ENCODE data around the gene CYP1A2. TPM values are rescaled to one million over a fixed set of nuclear protein-coding genes. Genes with fewer than 3 reads are reported as not detected.

Gene CYP1A2
- total and polyA plus RNA-seq, 11 donors = not detected

DNA sequence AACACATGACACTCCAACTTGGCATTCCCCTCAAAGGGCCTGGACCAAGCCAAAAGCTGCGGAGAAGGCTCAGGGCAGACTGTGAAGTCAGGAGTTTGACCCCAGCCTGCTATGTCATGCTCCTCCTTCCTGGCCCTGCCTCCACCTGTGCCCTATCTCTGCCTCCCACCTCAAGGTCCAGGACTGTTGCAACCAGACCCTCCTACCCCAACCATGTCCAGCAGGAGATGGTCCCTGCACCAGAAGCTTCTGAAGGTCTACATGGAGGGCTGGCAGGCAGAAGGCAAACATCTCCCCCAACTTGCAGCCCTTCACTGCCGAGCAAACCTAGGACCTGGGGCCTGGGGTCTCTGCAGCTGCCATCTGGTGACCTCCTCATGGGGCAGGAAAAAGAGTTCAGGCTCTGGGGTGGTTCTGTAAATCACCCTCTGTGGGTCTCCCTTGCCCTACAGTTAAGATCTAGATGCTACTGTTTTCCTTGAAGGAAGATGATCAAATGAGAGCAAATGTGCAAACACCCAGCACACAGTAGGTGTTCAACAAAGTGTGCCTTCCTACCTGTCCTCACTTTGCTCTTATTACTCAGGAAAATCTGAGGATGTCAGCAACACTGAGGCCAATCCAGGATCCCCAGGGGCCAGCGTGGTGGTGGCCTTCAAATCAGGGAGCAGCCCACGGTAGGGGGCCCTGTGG, 21.7 kb downstream of the CYP1A2 start:
- Histone ChIP-seq H3K4me1 (peaks cover 0 to 30% (median 3%) of the 10 kb centered on the region in 12 donors), H3K36me3 (no peaks in the 10 kb centered on the region), H3K27ac (peak overlapping the region in 1 of 12 donors; percentile 6), H3K27me3 (peaks cover 0 to 6% (median 0%) of the 10 kb centered on the region in 9 donors), H3K9me3 (no peaks in the 10 kb centered on the region), H3K4me3 (no peak overlapping the region)
- DNase-seq (no peak), ATAC-seq (no peak)
- TF ChIP-seq, protein P1, sequence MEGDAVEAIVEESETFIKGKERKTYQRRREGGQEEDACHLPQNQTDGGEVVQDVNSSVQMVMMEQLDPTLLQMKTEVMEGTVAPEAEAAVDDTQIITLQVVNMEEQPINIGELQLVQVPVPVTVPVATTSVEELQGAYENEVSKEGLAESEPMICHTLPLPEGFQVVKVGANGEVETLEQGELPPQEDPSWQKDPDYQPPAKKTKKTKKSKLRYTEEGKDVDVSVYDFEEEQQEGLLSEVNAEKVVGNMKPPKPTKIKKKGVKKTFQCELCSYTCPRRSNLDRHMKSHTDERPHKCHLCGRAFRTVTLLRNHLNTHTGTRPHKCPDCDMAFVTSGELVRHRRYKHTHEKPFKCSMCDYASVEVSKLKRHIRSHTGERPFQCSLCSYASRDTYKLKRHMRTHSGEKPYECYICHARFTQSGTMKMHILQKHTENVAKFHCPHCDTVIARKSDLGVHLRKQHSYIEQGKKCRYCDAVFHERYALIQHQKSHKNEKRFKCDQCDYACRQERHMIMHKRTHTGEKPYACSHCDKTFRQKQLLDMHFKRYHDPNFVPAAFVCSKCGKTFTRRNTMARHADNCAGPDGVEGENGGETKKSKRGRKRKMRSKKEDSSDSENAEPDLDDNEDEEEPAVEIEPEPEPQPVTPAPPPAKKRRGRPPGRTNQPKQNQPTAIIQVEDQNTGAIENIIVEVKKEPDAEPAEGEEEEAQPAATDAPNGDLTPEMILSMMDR (IDR thresholded peaks at IDR 0.05) = no peak
- TF ChIP-seq POLR2A (IDR thresholded peaks at IDR 0.05) = no peak
- intact Hi-C loops (cut with DNase I) = loop anchor here in 9 of 10 donors (2.0 to 5.0 kb wide), 6 partner anchors 30 to 393 kb away; no protein-coding TSS in a partner anchor
- WGBS, 4 donors = 46 to 59% (median 57%) methylated on average over 3 to 4 of the region's 4 CpGs

DNA sequence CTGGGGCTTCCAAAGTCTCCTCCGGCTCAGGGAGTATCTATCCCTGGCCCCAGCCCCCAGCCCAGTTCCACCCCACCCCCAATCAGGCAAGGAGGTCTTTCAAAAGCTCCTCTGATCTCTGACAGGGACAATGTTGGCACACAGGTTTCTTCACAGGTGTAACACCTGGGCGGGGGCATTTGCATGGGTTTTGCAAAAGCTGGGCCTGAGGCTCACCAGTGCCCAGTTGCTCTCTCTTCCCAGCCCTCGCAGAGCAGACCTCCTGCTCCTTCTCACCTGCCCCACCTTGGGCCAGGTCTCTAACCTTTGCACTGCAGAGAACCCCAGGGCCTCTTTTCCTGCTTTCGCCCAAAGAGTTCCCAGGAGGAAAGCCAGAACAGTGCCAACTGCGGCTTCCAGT, 24.7 kb downstream of the CYP1A2 start:
- Histone ChIP-seq H3K27me3 (no peaks in the 10 kb centered on the region), H3K4me3 (no peak overlapping the region), H3K4me1 (peaks cover 2 to 60% (median 19%) of the 10 kb centered on the region in 12 donors), H3K27ac (no peak overlapping the region), H3K9me3 (no peaks in the 10 kb centered on the region), H3K36me3 (no peaks in the 10 kb centered on the region)
- TF ChIP-seq, protein P1 (IDR thresholded peaks at IDR 0.05) = no peak
- no peak for TF ChIP-seq POLR2A (IDR thresholded peaks at IDR 0.05)
- DNase-seq (no peak), ATAC-seq (no peak)
- intact Hi-C loops (cut with DNase I) = loop anchor here in 6 of 10 donors (2.0 to 5.0 kb wide), 7 partner anchors 25 to 396 kb away; no protein-coding TSS in a partner anchor
- 83 to 97% (median 94%) methylated on average over 5 of the region's 5 CpGs for WGBS, 4 donors

DNA sequence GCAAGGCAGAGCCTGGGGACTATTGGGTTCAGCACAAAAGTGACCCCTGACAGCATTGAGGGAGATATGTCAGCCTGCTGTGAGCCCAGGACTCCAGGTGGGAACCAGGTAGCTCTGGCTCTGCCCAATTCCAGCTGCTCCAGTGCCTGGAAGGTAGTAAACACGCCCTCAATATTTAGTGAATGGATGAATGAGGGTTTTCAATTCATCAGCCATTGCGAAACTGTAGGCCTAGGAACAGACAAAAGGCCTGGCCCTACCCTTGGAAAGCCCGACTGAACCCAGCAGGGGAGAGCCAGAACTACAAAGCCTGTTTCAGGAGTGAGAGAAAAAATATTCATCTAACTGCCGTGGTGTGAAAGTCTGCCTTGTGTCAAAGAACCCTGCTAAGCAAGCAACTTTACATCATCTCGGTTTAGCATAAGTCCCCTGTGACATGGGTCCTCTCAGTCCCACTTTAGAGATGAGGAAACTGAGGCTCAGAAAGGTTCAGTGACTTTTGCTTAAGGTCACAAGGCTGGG, 25.1 kb downstream of the CYP1A2 start:
- Histone ChIP-seq H3K27ac (no peak overlapping the region), H3K4me1 (peaks cover 2 to 65% (median 19%) of the 10 kb centered on the region in 12 donors), H3K9me3 (no peaks in the 10 kb centered on the region), H3K36me3 (no peaks in the 10 kb centered on the region), H3K4me3 (no peak overlapping the region), H3K27me3 (no peaks in the 10 kb centered on the region)
- intact Hi-C loops (cut with DNase I) = loop anchor here in 6 of 10 donors (2.0 to 5.0 kb wide), 7 partner anchors 25 to 396 kb away; no protein-coding TSS in a partner anchor
- TF ChIP-seq, protein P1 (IDR thresholded peaks at IDR 0.05) = no peak
- DNase-seq (no peak), ATAC-seq (no peak)
- WGBS, 4 donors = 86 to 92% (median 89%) methylated on average over 5 of the region's 5 CpGs

DNA sequence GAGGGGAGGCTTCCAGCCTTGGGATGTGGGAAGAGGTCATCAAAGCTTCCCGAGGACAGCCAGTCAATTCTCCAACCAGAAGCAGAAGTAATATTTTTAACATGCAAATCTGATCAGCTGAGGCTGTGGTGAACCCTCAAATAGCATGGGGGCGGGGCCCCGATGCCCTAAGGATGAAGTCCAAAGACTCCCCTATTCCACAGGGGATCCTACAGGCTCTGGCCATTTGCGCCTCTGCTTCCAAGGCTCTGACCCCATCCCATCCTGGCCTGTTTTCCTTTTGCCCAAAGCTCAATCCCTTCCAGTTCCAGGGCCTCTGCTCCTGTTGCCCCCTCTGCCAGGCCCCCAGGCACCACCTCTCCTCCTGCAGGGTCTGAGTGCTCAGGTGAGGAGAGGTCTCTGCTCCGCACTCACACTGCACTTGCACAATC, 26.5 kb downstream of the CYP1A2 start:
- ATAC-seq (no peak), DNase-seq (no peak)
- H3K4me1 ChIP-seq = peaks cover 2 to 78% (median 20%) of the 10 kb centered on the region in 12 donors
- no peaks in the 10 kb centered on the region for H3K9me3 ChIP-seq
- no peak overlapping the region for H3K27ac ChIP-seq
- TF ChIP-seq, protein P1 (IDR thresholded peaks at IDR 0.05) = no peak
- no peak for TF ChIP-seq POLR2A (IDR thresholded peaks at IDR 0.05)
- 80 to 88% (median 84%) methylated on average over 5 of the region's 5 CpGs for WGBS, 4 donors
- no peaks in the 10 kb centered on the region for H3K27me3 ChIP-seq
- no peaks in the 10 kb centered on the region for H3K36me3 ChIP-seq
- intact Hi-C loops (cut with DNase I) = no loop called here
- no peak overlapping the region for H3K4me3 ChIP-seq
